ENCODE data around the gene IFI27L2.

IFI27L2 gene

GRCh38 chr14:94143239-94143638 lies 13.8 kb upstream of the IFI27L2 start:
- TF ChIP-seq CTCF (conservative IDR thresholded peaks at IDR 0.05; ENCODE audit: control insufficient read depth, insufficient read depth, low read depth, low read length), result peak; percentile 34
- DNase-seq (ENCODE audit: low read depth), result no peak
- H3K4me3 ChIP-seq (ENCODE audit: control insufficient read depth, low read depth, low read length), result no peak overlapping the region

GRCh38 chr14:94142836-94143235 lies 13.4 kb upstream of the IFI27L2 start:
- H3K4me3 ChIP-seq (ENCODE audit: control insufficient read depth, low read depth, low read length), result no peak overlapping the region
- no peak for TF ChIP-seq CTCF (conservative IDR thresholded peaks at IDR 0.05; ENCODE audit: control insufficient read depth, insufficient read depth, low read depth, low read length)
- no peak for DNase-seq (ENCODE audit: low read depth)

GRCh38 chr14:94142247-94142646 lies 12.8 kb upstream of the IFI27L2 start:
- no peak overlapping the region for H3K4me3 ChIP-seq (ENCODE audit: control insufficient read depth, low read depth, low read length)
- DNase-seq (ENCODE audit: low read depth), result no peak
- no peak for TF ChIP-seq CTCF (conservative IDR thresholded peaks at IDR 0.05; ENCODE audit: control insufficient read depth, insufficient read depth, low read depth, low read length)

- H3K4me3 ChIP-seq (ENCODE audit: control insufficient read depth, low read depth, low read length), result no peak overlapping the region
- no peak for DNase-seq (ENCODE audit: low read depth)
- no peak for TF ChIP-seq CTCF (conservative IDR thresholded peaks at IDR 0.05; ENCODE audit: control insufficient read depth, insufficient read depth, low read depth, low read length)
Observed at GRCh38 chr14:94139421-94139820, 10.0 kb upstream of the IFI27L2 start.

GRCh38 chr14:94139006-94139405 lies 9.6 kb upstream of the IFI27L2 start:
- DNase-seq (ENCODE audit: low read depth), result no peak
- no peak for TF ChIP-seq CTCF (conservative IDR thresholded peaks at IDR 0.05; ENCODE audit: control insufficient read depth, insufficient read depth, low read depth, low read length)
- no peak overlapping the region for H3K4me3 ChIP-seq (ENCODE audit: control insufficient read depth, low read depth, low read length)

GRCh38 chr14:94138251-94138650 lies 8.8 kb upstream of the IFI27L2 start:
- H3K4me3 ChIP-seq (ENCODE audit: control insufficient read depth, low read depth, low read length), result no peak overlapping the region
- DNase-seq (ENCODE audit: low read depth), result no peak
- TF ChIP-seq CTCF (conservative IDR thresholded peaks at IDR 0.05; ENCODE audit: control insufficient read depth, insufficient read depth, low read depth, low read length), result no peak
